ENCODE data around the gene SRSF5.

The SRSF5 gene

GRCh38 chr14:69771136-69771535 is 4.2 kb downstream of the SRSF5 start:
- FAIRE-seq, result no peak

- FAIRE-seq, result no peak
Observed at GRCh38 chr14:69772082-69773017, 5.4 kb downstream of the SRSF5 start.

GRCh38 chr14:69773571-69774276 is 6.8 kb downstream of the SRSF5 start:
- FAIRE-seq, result no peak

GRCh38 chr14:69775012-69775411 is 8.1 kb downstream of the SRSF5 start:
- FAIRE-seq, result no peak

GRCh38 chr14:69776875-69777453 is 10.0 kb downstream of the SRSF5 start:
- FAIRE-seq, result no peak

- no peak for FAIRE-seq
Observed at GRCh38 chr14:69779088-69779487, 12.1 kb downstream of the SRSF5 start.

GRCh38 chr14:69780092-69780491 is 13.2 kb downstream of the SRSF5 start:
- FAIRE-seq, result no peak

- FAIRE-seq, result no peak
Observed at GRCh38 chr14:69780952-69781351, 14.0 kb downstream of the SRSF5 start.

GRCh38 chr14:69784942-69785341 is 18.0 kb downstream of the SRSF5 start:
- no peak for FAIRE-seq

GRCh38 chr14:69786603-69787002 is 19.7 kb downstream of the SRSF5 start:
- FAIRE-seq, result no peak

GRCh38 chr14:69789118-69789640 is 22.2 kb downstream of the SRSF5 start:
- FAIRE-seq, result no peak

- FAIRE-seq, result no peak
Observed at GRCh38 chr14:69792887-69793421, 26.0 kb downstream of the SRSF5 start.

- no peak for FAIRE-seq
Observed at GRCh38 chr14:69794791-69795190, 27.8 kb downstream of the SRSF5 start.

- FAIRE-seq, result no peak
Observed at GRCh38 chr14:69795691-69796090, 28.7 kb downstream of the SRSF5 start.

- no peak for FAIRE-seq
Observed at GRCh38 chr14:69796797-69797500, 30.0 kb downstream of the SRSF5 start, which contains the start of gene SLC10A1. Gene SLC10A1 (minus strand): TSS chr14:69797241. CDS start chr14:69797155, 86 bp downstream.

GRCh38 chr14:69797573-69798338 is 30.8 kb downstream of the SRSF5 start:
- FAIRE-seq, result no peak

GRCh38 chr14:69798339-69798735 is 31.4 kb downstream of the SRSF5 start:
- FAIRE-seq, result no peak

- FAIRE-seq, result peak; percentile 48
Observed at GRCh38 chr14:69803753-69804152, 36.8 kb downstream of the SRSF5 start.

- no peak for FAIRE-seq
Observed at GRCh38 chr14:69804902-69805301, 38.0 kb downstream of the SRSF5 start.

- FAIRE-seq, result no peak
Observed at GRCh38 chr14:69807192-69807591, 40.2 kb downstream of the SRSF5 start.

All from A204.1 (cell line).